Effector memory CD4-positive, alpha-beta T cell (primary cell): ENCODE data around the gene AIFM2.
"Not testable (repeated sequence)": the region's sequence is repeated elsewhere in the genome, so short reads cannot be mapped to it uniquely, and the experiment has no call there.

Experiments
- DNase-seq, 3 donors: peaks; one replicate each; pipeline ENCODE4 v3.0.0-alpha.2; 2020
- H3K27ac ChIP-seq: 2 replicates; pipeline ENCODE4 v1.7.0; 2013; ENCODE audit warnings: mild to moderate bottlenecking, low read length, moderate library complexity; ENCODE audit not compliant: insufficient read depth, poor library complexity, severe bottlenecking
- H3K27me3 ChIP-seq: replicated peaks from 2 replicates; pipeline ENCODE4 v1.7.0; 2013; ENCODE audit warnings: mild to moderate bottlenecking, low read length; ENCODE audit not compliant: insufficient read depth, control insufficient read depth, poor library complexity, severe bottlenecking
- H3K36me3 ChIP-seq: 2 replicates; pipeline ENCODE4 v1.7.0; 2013; ENCODE audit warnings: mild to moderate bottlenecking, low read length, moderate library complexity; ENCODE audit not compliant: control insufficient read depth, insufficient read depth
- H3K4me1 ChIP-seq: 2 replicates; pipeline ENCODE4 v1.7.0; 2013; ENCODE audit warnings: low read length, mild to moderate bottlenecking; ENCODE audit not compliant: control insufficient read depth, insufficient read depth, poor library complexity, severe bottlenecking
- H3K4me3 ChIP-seq: 2 replicates; pipeline ENCODE4 v1.7.0; 2013; ENCODE audit warnings: low read length, low read depth, mild to moderate bottlenecking; ENCODE audit not compliant: insufficient read depth, poor library complexity, severe bottlenecking
- H3K9me3 ChIP-seq: 2 replicates; pipeline ENCODE4 v1.7.0; 2013; ENCODE audit warnings: mild to moderate bottlenecking, low read length, moderate library complexity; ENCODE audit not compliant: control insufficient read depth
- total RNA-seq, 3 donors: gene quantifications; one replicate each; lab custom pipeline; 2026; lab: John Stamatoyannopoulos, UW

AIFM2 gene
- total RNA-seq: 3.8 to 6.2 (median 5.9) reads per million in 3 donors

GRCh38 chr10:70132098-70133029 lies at the start of gene AIFM2:
Gene AIFM2 (minus strand): TSS chr10:70132825. CDS start chr10:70124084, 8,741 bp downstream.
- no peaks in the 10 kb centered on the region for H3K36me3 ChIP-seq
- H3K27me3 ChIP-seq: no peaks in the 10 kb centered on the region
- H3K4me1 ChIP-seq: peaks cover 9% of the 10 kb centered on the region
- no peak for DNase-seq
- peak within 1 kb of the TSS; percentile 62 for H3K4me3 ChIP-seq
- no peaks in the 10 kb centered on the region for H3K9me3 ChIP-seq
- no peak within 1 kb of the TSS for H3K27ac ChIP-seq

- DNase-seq, H3K4me1 ChIP-seq, H3K36me3 ChIP-seq, H3K4me3 ChIP-seq, H3K27ac ChIP-seq, H3K27me3 ChIP-seq, H3K9me3 ChIP-seq: not testable (repeated sequence)
Observed at GRCh38 chr10:70179209-70179608, 46.6 kb upstream of the AIFM2 start.

GRCh38 chr10:70178139-70178725 lies 45.6 kb upstream of the AIFM2 start:
- H3K27me3 ChIP-seq: no peaks in the 10 kb centered on the region
- no peak overlapping the region for H3K4me3 ChIP-seq
- no peak for DNase-seq
- H3K4me1 ChIP-seq: peaks cover 13% of the 10 kb centered on the region
- H3K27ac ChIP-seq: no peak overlapping the region
- no peaks in the 10 kb centered on the region for H3K9me3 ChIP-seq
- no peaks in the 10 kb centered on the region for H3K36me3 ChIP-seq

GRCh38 chr10:70176441-70176840 lies 43.8 kb upstream of the AIFM2 start:
- H3K4me3 ChIP-seq: no peak overlapping the region
- H3K36me3 ChIP-seq: no peaks in the 10 kb centered on the region
- H3K27ac ChIP-seq: no peak overlapping the region
- no peak for DNase-seq
- no peaks in the 10 kb centered on the region for H3K9me3 ChIP-seq
- H3K4me1 ChIP-seq: peaks cover 13% of the 10 kb centered on the region
- no peaks in the 10 kb centered on the region for H3K27me3 ChIP-seq

GRCh38 chr10:70175516-70175915 lies 42.9 kb upstream of the AIFM2 start:
- H3K4me1 ChIP-seq: peaks cover 13% of the 10 kb centered on the region
- H3K36me3 ChIP-seq: no peaks in the 10 kb centered on the region
- no peaks in the 10 kb centered on the region for H3K27me3 ChIP-seq
- DNase-seq: no peak
- H3K27ac ChIP-seq: no peak overlapping the region
- H3K9me3 ChIP-seq: no peaks in the 10 kb centered on the region
- H3K4me3 ChIP-seq: no peak overlapping the region

- Histone ChIP-seq H3K27ac (peak overlapping the region; percentile 54), H3K27me3 (no peaks in the 10 kb centered on the region), H3K36me3 (no peaks in the 10 kb centered on the region), H3K4me1 (peaks cover 17% of the 10 kb centered on the region), H3K9me3 (no peaks in the 10 kb centered on the region), H3K4me3 (no peak overlapping the region)
- peak in 2 of 3 donors; percentile 27 to 30 for DNase-seq
Observed at GRCh38 chr10:70174058-70174741, 41.6 kb upstream of the AIFM2 start.

- H3K27me3 ChIP-seq: no peaks in the 10 kb centered on the region
- peak overlapping the region; percentile 86 for H3K27ac ChIP-seq
- no peaks in the 10 kb centered on the region for H3K9me3 ChIP-seq
- peaks cover 13% of the 10 kb centered on the region for H3K36me3 ChIP-seq
- no peak for DNase-seq
- H3K4me3 ChIP-seq: peak overlapping the region; percentile 78
- peaks cover 34% of the 10 kb centered on the region for H3K4me1 ChIP-seq
Observed at GRCh38 chr10:70169649-70170364, 37.2 kb upstream of the AIFM2 start.

GRCh38 chr10:70169011-70169410 lies 36.4 kb upstream of the AIFM2 start:
- Histone ChIP-seq H3K9me3 (no peaks in the 10 kb centered on the region), H3K27ac (peak overlapping the region; percentile 86), H3K27me3 (no peaks in the 10 kb centered on the region), H3K4me3 (peak overlapping the region; percentile 78), H3K36me3 (peaks cover 13% of the 10 kb centered on the region), H3K4me1 (peaks cover 33% of the 10 kb centered on the region)
- DNase-seq: no peak

GRCh38 chr10:70167246-70167645 lies 34.6 kb upstream of the AIFM2 start:
- H3K9me3 ChIP-seq: no peaks in the 10 kb centered on the region
- H3K4me1 ChIP-seq: peaks cover 39% of the 10 kb centered on the region
- no peak for DNase-seq
- no peak overlapping the region for H3K4me3 ChIP-seq
- peaks cover 13% of the 10 kb centered on the region for H3K36me3 ChIP-seq
- no peaks in the 10 kb centered on the region for H3K27me3 ChIP-seq
- no peak overlapping the region for H3K27ac ChIP-seq
